Measurements from ENCODE around the gene KLHL6.
"Not testable (repeated sequence)": the region's sequence is repeated elsewhere in the genome, so short reads cannot be mapped to it uniquely, and the experiment has no call there.

KLHL6 gene

DNA sequence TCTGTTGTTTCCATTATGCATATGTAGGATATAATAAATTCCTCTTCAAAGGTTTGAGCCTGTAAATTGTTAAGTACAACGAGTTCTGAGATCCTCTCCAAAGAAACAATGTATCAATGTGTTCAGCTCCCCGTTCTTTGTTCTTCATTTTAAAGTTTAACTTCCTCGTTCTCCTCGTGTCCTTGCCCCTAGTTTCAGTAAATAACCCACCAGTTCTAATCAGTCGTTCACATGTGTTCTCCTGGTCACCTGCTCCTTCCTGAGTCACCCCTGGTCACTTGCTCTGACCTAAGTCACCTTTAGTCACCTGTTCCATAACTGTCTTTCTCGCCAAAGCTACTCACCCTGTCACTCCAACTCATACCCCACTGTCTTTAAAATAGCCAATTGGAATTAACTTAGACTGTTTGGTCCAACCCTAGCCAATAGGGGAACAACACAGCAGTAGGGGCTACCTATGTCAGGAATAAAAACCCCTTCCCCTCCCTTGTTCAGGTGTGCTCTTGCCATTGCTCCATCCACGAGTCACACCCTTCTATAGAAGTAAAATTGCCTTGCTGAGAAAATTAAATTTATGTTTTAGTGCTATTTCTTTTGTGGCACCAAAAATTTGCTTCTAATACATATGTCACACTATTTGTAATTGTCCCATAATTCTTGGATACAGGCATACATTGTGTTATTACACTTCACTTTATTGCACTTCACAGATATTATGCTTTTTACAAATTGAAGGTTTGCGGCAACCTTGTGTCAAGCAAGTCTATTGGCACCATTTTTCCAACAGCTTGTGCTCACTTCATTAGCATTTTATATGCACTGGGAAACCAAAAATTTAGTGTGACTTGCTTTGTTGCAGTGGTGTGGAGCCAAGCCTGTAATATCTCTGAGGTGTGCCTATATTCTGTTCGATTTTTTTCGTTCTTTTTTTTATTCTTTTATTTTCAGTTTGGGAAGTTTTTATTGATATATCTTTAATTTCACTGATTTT lies 111.8 kb downstream of the KLHL6 start:
- no peak for DNase-seq

DNA sequence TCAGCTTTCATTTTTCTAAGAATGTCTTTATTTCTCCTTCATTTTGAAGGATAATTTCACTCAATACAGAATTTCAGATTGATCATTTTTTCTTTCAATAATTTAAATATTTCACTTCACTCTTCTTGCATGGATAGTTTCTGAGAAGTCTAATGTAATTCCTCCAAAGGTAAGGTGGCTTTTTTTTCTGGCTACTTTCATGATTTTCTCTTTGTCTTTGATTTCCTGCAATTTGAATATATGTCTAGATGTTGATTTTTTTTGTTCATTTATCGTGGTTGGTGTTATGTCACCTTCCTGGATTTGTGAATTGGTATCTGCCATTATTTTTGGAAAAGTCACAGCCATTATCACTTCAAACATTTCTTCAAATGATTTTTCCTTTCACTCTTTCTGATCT lies 112.5 kb downstream of the KLHL6 start:
- no peak for DNase-seq

DNA sequence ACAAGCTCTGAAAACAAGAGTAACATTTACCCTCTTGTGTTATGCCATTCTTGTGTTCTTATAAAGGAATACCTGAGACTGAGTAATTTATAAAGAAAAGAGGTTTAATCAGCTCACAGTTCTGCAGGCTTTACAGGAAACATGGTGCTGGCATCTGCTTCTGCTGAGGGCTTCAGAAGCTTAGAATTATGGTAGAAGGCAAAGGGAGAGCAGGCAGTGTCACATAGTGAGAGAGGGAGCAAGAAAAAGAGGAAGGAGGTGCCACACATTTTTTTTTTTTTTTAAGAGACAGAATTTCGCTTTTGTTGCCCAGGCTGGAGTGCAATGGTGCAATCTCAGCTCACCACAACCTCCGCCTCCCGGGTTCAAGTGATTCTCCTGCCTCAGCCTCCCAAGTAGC lies 115.0 kb downstream of the KLHL6 start:
- not testable (repeated sequence) for DNase-seq

DNA sequence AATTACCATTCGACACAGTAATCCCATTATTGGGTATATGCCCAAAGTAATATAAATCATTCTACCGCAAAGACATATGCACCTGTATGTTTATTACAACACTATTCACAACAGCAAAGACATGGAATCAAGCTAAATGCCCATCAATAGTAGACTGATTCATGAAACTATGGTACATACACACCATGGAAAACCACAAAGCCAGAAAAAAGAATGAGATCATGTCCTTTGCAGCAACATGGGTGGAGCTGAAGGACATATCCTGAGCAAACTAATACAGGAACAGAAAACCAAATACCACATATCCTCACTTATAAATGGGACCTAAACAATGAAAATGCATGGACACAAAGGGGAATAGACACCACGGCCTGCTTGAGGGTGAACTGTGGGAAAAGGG lies 116.0 kb downstream of the KLHL6 start:
- no peak for DNase-seq

DNA sequence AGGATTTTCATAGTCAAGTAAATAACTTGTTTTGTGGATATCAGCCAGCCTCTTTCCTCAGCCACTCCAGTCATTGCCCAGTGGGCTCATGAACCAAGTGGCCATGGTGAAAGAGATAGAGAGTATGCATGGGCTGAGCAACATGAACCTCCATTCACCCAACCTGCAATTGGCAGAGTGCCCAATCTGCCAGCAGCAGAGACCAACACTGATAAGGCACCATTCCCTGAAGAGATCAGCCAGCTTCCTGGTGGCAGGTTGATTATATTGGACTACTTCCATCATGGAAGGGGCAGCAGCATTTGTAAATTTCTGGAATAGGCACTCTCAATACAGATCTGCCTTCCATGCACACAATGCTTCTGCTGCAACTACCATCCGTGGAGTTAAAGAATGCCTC lies 116.8 kb downstream of the KLHL6 start:
- no peak for DNase-seq

DNA sequence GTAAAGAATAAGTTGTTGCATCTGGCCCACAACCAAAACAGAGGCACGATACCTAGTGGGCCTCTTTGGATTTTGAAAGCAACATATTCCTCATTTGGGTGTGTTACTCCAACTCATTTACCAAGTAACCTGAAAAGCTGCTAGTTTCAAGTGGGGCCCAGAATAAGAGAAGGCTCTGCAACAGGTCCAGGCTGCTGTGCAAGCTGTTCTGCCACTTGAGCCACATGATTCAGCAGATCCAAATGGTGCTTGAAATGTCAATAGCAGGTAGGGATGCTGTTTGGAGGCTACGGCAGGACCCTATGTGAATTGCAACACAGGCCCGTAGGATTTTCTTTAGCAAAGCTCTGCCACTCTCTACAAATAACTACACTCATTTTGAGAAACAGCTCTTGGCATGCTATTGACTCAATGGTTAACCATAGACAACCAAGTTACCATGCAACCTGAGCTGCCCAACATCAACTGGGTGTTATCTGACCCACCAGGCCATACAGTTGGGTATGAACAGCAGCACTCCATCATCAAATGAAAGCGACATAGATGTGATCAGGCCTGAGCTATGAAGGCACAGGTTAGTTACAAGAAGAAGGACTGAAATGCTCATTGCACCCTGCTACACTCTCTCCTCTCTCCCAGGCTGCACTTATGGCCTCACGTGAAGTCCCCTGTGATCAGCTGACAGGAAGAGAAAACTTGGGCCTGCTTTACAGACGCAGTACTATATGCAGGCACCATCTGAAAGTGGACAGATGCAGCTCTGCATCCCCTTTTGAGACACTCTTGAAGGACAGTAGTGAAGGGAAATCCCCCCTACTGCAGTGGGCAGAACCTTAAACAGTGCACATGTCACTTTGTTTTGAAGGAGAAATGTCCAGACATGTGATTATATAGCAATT lies 117.6 kb downstream of the KLHL6 start:
- DNase-seq: no peak

Data from activated CD8-positive, alpha-beta memory T cell treated with anti-CD3 and anti-CD28 coated beads, Interleukin-2, amount 50 U/mL, for 48 hours (primary cell).